NCI-H1092 treated with DMSO at 0.1 percent for 48 hours (cell line): Measurements from ENCODE around the gene ESRP2.

Experiments
- DNase-seq: peaks from one replicate; lab custom pipeline; 2025; lab: John Stamatoyannopoulos, UW

Gene ESRP2

GRCh38 chr16:68263559-68264127, 27.7 kb upstream of the ESRP2 start:
- no peak for DNase-seq

GRCh38 chr16:68259007-68259825, 23.3 kb upstream of the ESRP2 start:
- DNase-seq: no peak

GRCh38 chr16:68257906-68258800, 22.2 kb upstream of the ESRP2 start:
- no peak for DNase-seq

GRCh38 chr16:68257251-68257905, 21.5 kb upstream of the ESRP2 start:
- DNase-seq: peak; percentile 10

- no peak for DNase-seq
Measured at GRCh38 chr16:68255712-68256111, 19.8 kb upstream of the ESRP2 start.

GRCh38 chr16:68253721-68254120, 17.8 kb upstream of the ESRP2 start:
- no peak for DNase-seq

GRCh38 chr16:68252383-68252782, 16.5 kb upstream of the ESRP2 start:
- no peak for DNase-seq

- DNase-seq: no peak
Measured at GRCh38 chr16:68251832-68252231, 15.9 kb upstream of the ESRP2 start.

GRCh38 chr16:68250951-68251350, 15.0 kb upstream of the ESRP2 start:
- no peak for DNase-seq

- no peak for DNase-seq
Measured at GRCh38 chr16:68249371-68249770, 13.4 kb upstream of the ESRP2 start.

GRCh38 chr16:68247932-68248331, 12.0 kb upstream of the ESRP2 start:
- no peak for DNase-seq

GRCh38 chr16:68247400-68247799, 11.5 kb upstream of the ESRP2 start:
- DNase-seq: no peak

GRCh38 chr16:68246666-68247065, 10.7 kb upstream of the ESRP2 start:
- DNase-seq: no peak

- DNase-seq: no peak
Measured at GRCh38 chr16:68246121-68246520, 10.2 kb upstream of the ESRP2 start.

- peak; percentile 89 for DNase-seq
Measured at GRCh38 chr16:68244903-68245853, 9.3 kb upstream of the ESRP2 start, which contains the start of gene PLA2G15. Gene PLA2G15 (plus strand): TSS chr16:68245373. CDS start chr16:68245427, 54 bp downstream.

- DNase-seq: no peak
Measured at GRCh38 chr16:68244481-68244902, 8.6 kb upstream of the ESRP2 start.

- no peak for DNase-seq
Measured at GRCh38 chr16:68242926-68243858, 7.3 kb upstream of the ESRP2 start.

GRCh38 chr16:68242085-68242484, 6.2 kb upstream of the ESRP2 start:
- DNase-seq: no peak

GRCh38 chr16:68238029-68238345, 2.1 kb upstream of the ESRP2 start:
- no peak for DNase-seq
